DND-41 (cell line): ENCODE results near the gene CSNK1G3.

ENCODE experiments used
- ATAC-seq: fragments of 200-7000 bp; cut with Tn5 transposase; 3 replicates; pipeline ENCODE4 v1.9.1; 2021; ENCODE audit warnings: low read depth; ENCODE audit not compliant: insufficient read depth
- DNase-seq: peaks from one replicate; pipeline ENCODE4 v3.0.0-alpha.2; 2020
- H2AFZ ChIP-seq: 2 replicates; pipeline ENCODE4 v1.6.0; 2012; ENCODE audit warnings: low read depth, low read length
- H3K27ac ChIP-seq: 2 replicates; pipeline ENCODE4 v1.5.1; 2012; ENCODE audit warnings: low read length, inconsistent platforms
- H3K27me3 ChIP-seq: fragments of 200-600 bp; sonication (generic); 2 replicates; pipeline ENCODE4 v1.6.0; 2012; ENCODE audit warnings: low read length, mild to moderate bottlenecking, inconsistent platforms; ENCODE audit not compliant: insufficient read depth, poor library complexity
- H3K36me3 ChIP-seq: 2 replicates; pipeline ENCODE4 v1.5.1; 2012; ENCODE audit warnings: low read length, inconsistent platforms; ENCODE audit not compliant: insufficient read depth
- H3K4me1 ChIP-seq: 2 replicates; pipeline ENCODE4 v1.5.1; 2012; ENCODE audit warnings: mild to moderate bottlenecking, low read length; ENCODE audit not compliant: insufficient read depth
- H3K4me2 ChIP-seq: 2 replicates; pipeline ENCODE4 v1.6.0; 2012; ENCODE audit warnings: mild to moderate bottlenecking, moderate library complexity, low read length, inconsistent platforms; ENCODE audit not compliant: insufficient read depth
- H3K4me3 ChIP-seq, 2 experiments: fragments of 200-600 bp in 1 of 2; shearing (Covaris generic) in 1 of 2; 2 replicates each; pipeline ENCODE4 v1.5.1; 2012 to 2016; ENCODE audit warnings: inconsistent platforms in 2 of 2, low read length in 2 of 2, mild to moderate bottlenecking in 2 of 2, low read depth in 1 of 2, moderate library complexity in 1 of 2
- H3K79me2 ChIP-seq: 2 replicates; pipeline ENCODE4 v1.6.0; 2012; ENCODE audit warnings: low read length, inconsistent platforms; ENCODE audit not compliant: insufficient read depth
- H3K9ac ChIP-seq: 2 replicates; pipeline ENCODE4 v1.6.0; 2012; ENCODE audit warnings: low read depth, mild to moderate bottlenecking, inconsistent platforms, low read length, moderate library complexity
- H3K9me3 ChIP-seq: 2 replicates; pipeline ENCODE4 v1.5.1; 2012; ENCODE audit warnings: low read length, moderate library complexity, mild to moderate bottlenecking, inconsistent platforms; ENCODE audit not compliant: insufficient read depth, severe bottlenecking
- H4K20me1 ChIP-seq: 2 replicates; pipeline ENCODE4 v1.6.0; 2012; ENCODE audit warnings: low read length; ENCODE audit not compliant: insufficient read depth
- CTCF ChIP-seq: IDR thresholded peaks from 2 replicates; pipeline ENCODE4 v1.5.1; 2012; ENCODE audit warnings: borderline replicate concordance, low read length, moderate library complexity, mild to moderate bottlenecking; ENCODE audit not compliant: poor library complexity, severe bottlenecking; ENCODE audit errors: extremely low read depth
- EZH2 ChIP-seq: IDR thresholded peaks from 3 replicates; pipeline ENCODE4 v1.6.1; 2012; ENCODE audit warnings: borderline replicate concordance, low read depth, mild to moderate bottlenecking, moderate library complexity, low read length, inconsistent platforms; ENCODE audit not compliant: severe bottlenecking

CSNK1G3 gene

DNA sequence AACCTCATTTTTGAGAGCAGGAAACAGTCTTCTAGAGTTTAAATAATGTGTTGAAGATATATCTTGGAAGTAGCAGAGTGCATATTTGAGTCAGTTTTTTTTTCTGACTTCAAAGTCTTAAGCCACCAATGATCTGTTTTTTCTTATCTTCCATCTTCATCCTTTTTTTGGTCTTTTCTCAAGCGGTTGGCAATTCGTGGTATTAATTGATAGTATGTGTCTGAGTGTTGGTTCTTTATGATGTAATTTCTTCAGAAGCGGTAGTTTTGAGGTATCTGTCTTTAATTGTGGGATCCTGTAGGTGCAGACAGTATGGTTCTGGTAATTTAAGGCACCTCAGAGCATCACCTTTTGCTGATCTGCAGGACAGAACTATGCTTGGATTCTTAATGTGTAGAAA is 3.9 kb downstream of the CSNK1G3 start:
- H3K4me1 ChIP-seq: no peaks in the 10 kb centered on the region
- ATAC-seq: peak; percentile 62; the same call in 2 of the 3 replicates

GRCh38 chr5:123517476-123517875 is 5.5 kb downstream of the CSNK1G3 start:
- Histone ChIP-seq H4K20me1 (no peaks in the 10 kb centered on the region), H3K79me2 (no peaks in the 10 kb centered on the region), H3K36me3 (no peaks in the 10 kb centered on the region), H3K27me3 (no peaks in the 10 kb centered on the region), H3K9ac (no peak overlapping the region), H3K9me3 (no peaks in the 10 kb centered on the region), H3K4me2 (no peak overlapping the region), H3K4me1 (no peaks in the 10 kb centered on the region), H3K27ac (no peak overlapping the region), H3K4me3 (no peak overlapping the region), H2AFZ (no peak overlapping the region)
- ATAC-seq: no peak
- TF ChIP-seq EZH2: no peak
- no peak for TF ChIP-seq CTCF
- DNase-seq: no peak

More for the DNA sequence above, 3.9 kb downstream of the CSNK1G3 start:
- Histone ChIP-seq H3K27ac (no peak overlapping the region), H3K4me2 (no peak overlapping the region), H3K36me3 (no peaks in the 10 kb centered on the region), H3K9me3 (no peaks in the 10 kb centered on the region), H3K9ac (no peak overlapping the region), H3K27me3 (no peaks in the 10 kb centered on the region), H4K20me1 (no peaks in the 10 kb centered on the region), H3K79me2 (no peaks in the 10 kb centered on the region), H3K4me3 (no peak overlapping the region), H2AFZ (no peak overlapping the region)
- no peak for DNase-seq
- no peak for TF ChIP-seq CTCF

DNA sequence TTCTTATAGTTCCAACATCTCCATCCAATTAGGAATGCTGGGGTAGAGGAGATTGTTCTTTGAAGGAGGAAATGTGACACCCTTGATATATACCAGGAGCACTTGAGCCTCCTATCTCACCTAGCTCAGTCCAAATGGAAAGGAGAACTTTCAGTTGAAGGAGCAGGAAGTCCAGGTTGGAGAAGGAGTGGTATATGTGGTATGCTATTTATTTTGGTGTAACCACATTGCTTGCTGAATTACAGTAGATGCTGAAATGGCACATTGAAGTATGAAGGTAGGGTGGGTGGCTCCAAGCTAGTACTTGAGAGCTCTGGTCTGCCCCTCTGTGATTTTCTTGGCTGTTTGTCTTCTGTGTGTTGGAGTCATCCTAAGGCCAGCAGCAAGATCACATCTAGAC is 6.1 kb downstream of the CSNK1G3 start:
- DNase-seq (no peak), ATAC-seq (no peak)
- no peaks in the 10 kb centered on the region for H3K4me1 ChIP-seq
- no peak overlapping the region for H3K4me3 ChIP-seq
- TF ChIP-seq EZH2 (no peak), CTCF (no peak)
- H3K9ac ChIP-seq: no peak overlapping the region
- H4K20me1 ChIP-seq: no peaks in the 10 kb centered on the region
- H3K79me2 ChIP-seq: no peaks in the 10 kb centered on the region
- no peaks in the 10 kb centered on the region for H3K36me3 ChIP-seq
- no peaks in the 10 kb centered on the region for H3K27me3 ChIP-seq
- H3K27ac ChIP-seq: no peak overlapping the region
- H3K9me3 ChIP-seq: no peaks in the 10 kb centered on the region
- no peak overlapping the region for H3K4me2 ChIP-seq
- H2AFZ ChIP-seq: no peak overlapping the region

- no peak overlapping the region for H2AFZ ChIP-seq
- H3K36me3 ChIP-seq: no peaks in the 10 kb centered on the region
- no peak overlapping the region for H3K9ac ChIP-seq
- DNase-seq (no peak), ATAC-seq (no peak)
- no peaks in the 10 kb centered on the region for H4K20me1 ChIP-seq
- no peak for TF ChIP-seq EZH2
- TF ChIP-seq CTCF: no peak
- H3K4me2 ChIP-seq: no peak overlapping the region
- no peaks in the 10 kb centered on the region for H3K9me3 ChIP-seq
- no peak overlapping the region for H3K27ac ChIP-seq
- no peaks in the 10 kb centered on the region for H3K4me1 ChIP-seq
- H3K4me3 ChIP-seq: no peak overlapping the region
- no peaks in the 10 kb centered on the region for H3K79me2 ChIP-seq
- no peaks in the 10 kb centered on the region for H3K27me3 ChIP-seq
These were observed 8.8 kb downstream of the CSNK1G3 start for GRCh38 chr5:123520677-123521247.
